Measurements from ENCODE around the gene PTGFRN. TPM values are rescaled to one million over a fixed set of nuclear protein-coding genes. Genes with fewer than 3 reads are reported as not detected.

Gene PTGFRN
- total RNA-seq, 1 experiment from 2014 or later = 60.6 TPM

DNA sequence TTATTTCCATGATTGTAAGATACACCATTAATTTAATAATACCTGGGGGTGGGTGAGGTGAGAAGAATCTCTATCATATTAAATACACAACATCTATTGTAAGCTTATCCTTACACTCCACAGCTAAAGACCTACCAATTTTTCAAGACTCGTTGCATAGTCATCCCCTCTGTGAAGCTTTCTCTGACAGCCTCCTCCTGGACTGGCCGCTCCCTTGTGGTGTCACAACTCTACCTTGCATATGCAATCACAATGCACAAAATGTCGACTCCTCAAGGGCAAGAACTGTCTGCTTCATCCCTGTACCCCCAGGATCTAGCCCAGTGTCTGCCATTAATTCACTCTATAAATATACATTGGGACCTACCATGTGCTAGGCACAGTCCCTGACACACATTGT is 2.4 kb upstream of the PTGFRN start:
- H3K9ac ChIP-seq (ENCODE audit: low read length) = no peak overlapping the region
- ChIA-PET RAD21 (ENCODE audit: low non-redundant PET in 1 of 2, low total read pairs in 2 of 2, uncharacterized antibody in 2 of 2, unreplicated experiment in 2 of 2) (no interaction called here), CTCF (no interaction called here), POLR2A (no interaction called here)
- H3K4me2 ChIP-seq (ENCODE audit: low read length) = no peak overlapping the region
- DNase-seq (ENCODE audit: low read depth, low spot score) (no peak), ATAC-seq (no peak)
- no peaks in the 10 kb centered on the region for H3K9me2 ChIP-seq (ENCODE audit: insufficient read depth)
- intact Hi-C loops (cut with micrococcal nuclease) = no loop called here
- H3K27ac ChIP-seq (ENCODE audit: low read depth, low read length) = no peak overlapping the region
- TF ChIP-seq POLR2A (IDR thresholded peaks at IDR 0.05; ENCODE audit: borderline replicate concordance, extremely low read depth, insufficient read depth, insufficient read length) (no peak), ZNF274 (IDR thresholded peaks at IDR 0.05; ENCODE audit: low read depth, low read length) (no peak), REST (IDR thresholded peaks at IDR 0.05; ENCODE audit: low read depth) (no peak), CBX3 (IDR thresholded peaks at IDR 0.05; ENCODE audit: low read depth) (no peak), CEBPB (IDR thresholded peaks at IDR 0.05; ENCODE audit: low read depth) (no peak), EZH2phosphoT487 (IDR thresholded peaks at IDR 0.05; ENCODE audit: borderline replicate concordance) (no peak), ELF1 (IDR thresholded peaks at IDR 0.05; ENCODE audit: borderline replicate concordance, low read depth) (no peak), SRF (IDR thresholded peaks at IDR 0.05; ENCODE audit: low read depth) (no peak), EZH2 (IDR thresholded peaks at IDR 0.05) (no peak), RAD21 (IDR thresholded peaks at IDR 0.05; ENCODE audit: low read depth) (no peak), JUND (IDR thresholded peaks at IDR 0.05) (no peak), EGR1 (IDR thresholded peaks at IDR 0.05; ENCODE audit: low read depth) (no peak), YY1 (IDR thresholded peaks at IDR 0.05; ENCODE audit: extremely low read depth, insufficient replicate concordance, low read depth, low read length) (no peak), FOSL1 (IDR thresholded peaks at IDR 0.05; ENCODE audit: low read depth) (no peak)
- TF ChIP-seq, protein P1, sequence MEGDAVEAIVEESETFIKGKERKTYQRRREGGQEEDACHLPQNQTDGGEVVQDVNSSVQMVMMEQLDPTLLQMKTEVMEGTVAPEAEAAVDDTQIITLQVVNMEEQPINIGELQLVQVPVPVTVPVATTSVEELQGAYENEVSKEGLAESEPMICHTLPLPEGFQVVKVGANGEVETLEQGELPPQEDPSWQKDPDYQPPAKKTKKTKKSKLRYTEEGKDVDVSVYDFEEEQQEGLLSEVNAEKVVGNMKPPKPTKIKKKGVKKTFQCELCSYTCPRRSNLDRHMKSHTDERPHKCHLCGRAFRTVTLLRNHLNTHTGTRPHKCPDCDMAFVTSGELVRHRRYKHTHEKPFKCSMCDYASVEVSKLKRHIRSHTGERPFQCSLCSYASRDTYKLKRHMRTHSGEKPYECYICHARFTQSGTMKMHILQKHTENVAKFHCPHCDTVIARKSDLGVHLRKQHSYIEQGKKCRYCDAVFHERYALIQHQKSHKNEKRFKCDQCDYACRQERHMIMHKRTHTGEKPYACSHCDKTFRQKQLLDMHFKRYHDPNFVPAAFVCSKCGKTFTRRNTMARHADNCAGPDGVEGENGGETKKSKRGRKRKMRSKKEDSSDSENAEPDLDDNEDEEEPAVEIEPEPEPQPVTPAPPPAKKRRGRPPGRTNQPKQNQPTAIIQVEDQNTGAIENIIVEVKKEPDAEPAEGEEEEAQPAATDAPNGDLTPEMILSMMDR (IDR thresholded peaks at IDR 0.05 in 2 of 3, conservative IDR thresholded peaks at IDR 0.05 in 1 of 3; ENCODE audit: borderline replicate concordance in 1 of 3, insufficient read depth in 1 of 3, low read depth in 2 of 3, low read length in 2 of 3) = no peak
- TF ChIP-seq, protein P2, sequence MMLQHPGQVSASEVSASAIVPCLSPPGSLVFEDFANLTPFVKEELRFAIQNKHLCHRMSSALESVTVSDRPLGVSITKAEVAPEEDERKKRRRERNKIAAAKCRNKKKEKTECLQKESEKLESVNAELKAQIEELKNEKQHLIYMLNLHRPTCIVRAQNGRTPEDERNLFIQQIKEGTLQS (IDR thresholded peaks at IDR 0.05) = no peak
- no peaks in the 10 kb centered on the region for H3K36me3 ChIP-seq (ENCODE audit: control insufficient read depth in 1 of 2, insufficient read depth in 2 of 2, low read length in 2 of 2)
- H3K27me3 ChIP-seq (ENCODE audit: insufficient read depth, low read length) = no peaks in the 10 kb centered on the region; the same call in 1 of the 2 replicates
- H3K4me3 ChIP-seq (replicated peaks in 1 of 2; ENCODE audit: low read depth in 1 of 2, low read length in 2 of 2) = no peak overlapping the region
- no TSS peak for BruUV-seq (replicated peaks)
- no peak overlapping the region for H2AFZ ChIP-seq (ENCODE audit: low read depth, low read length, poor library complexity, severe bottlenecking)
- H3K79me2 ChIP-seq (ENCODE audit: insufficient read depth, low read length) = peaks cover 16% of the 10 kb centered on the region
- no peaks in the 10 kb centered on the region for H4K20me1 ChIP-seq (ENCODE audit: insufficient read depth)
- no peaks in the 10 kb centered on the region for H3K9me3 ChIP-seq (ENCODE audit: control insufficient read depth in 1 of 2, insufficient read depth in 1 of 2, low read depth in 1 of 2, low read length in 2 of 2)
- H3K4me1 ChIP-seq (ENCODE audit: control insufficient read depth in 1 of 2, insufficient read depth in 2 of 2, low read length in 2 of 2) = peaks cover 5 to 19% of the 10 kb centered on the region in 2 experiments; a peak in 3 of 4 replicates

All from HCT116 (cell line).